A549 (cell line): ENCODE results near the gene SNTG2. TPM values are rescaled to one million over a fixed set of nuclear protein-coding genes. Genes with fewer than 3 reads are reported as not detected.

ENCODE experiments used
- ATAC-seq, 2 experiments: fragments of 200-7000 bp in 1 of 2; fragments of >200 bp in 1 of 2; cut with Nextera tagmentation in 1 of 2; cut with Tn5 transposase in 1 of 2; 3 replicates each; pipeline versions ENCODE4 v1.8.0 to v1.9.1; 2018 to 2020; ENCODE audit warnings: mild to moderate bottlenecking in 1 of 2, moderate library complexity in 1 of 2
- CTCF ChIA-PET: fragments of 300-600 bp; sonication (Branson Sonifier 250); formaldehyde crosslinking; extraction: SDS; loops from one replicate; lab custom pipeline; 2021; ENCODE audit warnings: antibody characterized with exemption, inconsistent platforms; lab: Yijun Ruan, JAX
- POLR2A ChIA-PET: fragments of 350-600 bp; formaldehyde crosslinking; extraction: SDS; loops from one replicate; lab custom pipeline; 2021; ENCODE audit warnings: antibody characterized with exemption, inconsistent platforms; lab: Yijun Ruan, JAX
- DNase-seq, 2 experiments: peaks; one replicate each; pipeline versions ENCODE4 v3.0.0 to v3.0.0-alpha.2; 2011 to 2016; ENCODE audit warnings: low read depth in 1 of 2, low spot score in 1 of 2
- FAIRE-seq: peaks from 2 replicates; lab custom pipeline; 2011; peaks lifted over from hg19 to GRCh38; lab: Jason Lieb, UNC
- H3K27ac ChIP-seq, 2 experiments: fragments of >200 bp; sonication (Bioruptor Twin); formaldehyde crosslinking; 3 replicates each; pipeline ENCODE4 v1.5.1; 2016 to 2017
- H3K4me1 ChIP-seq: fragments of >200 bp; sonication (Bioruptor Twin); formaldehyde crosslinking; 3 replicates; pipeline ENCODE4 v1.6.1; 2016
- H3K4me2 ChIP-seq: fragments of >200 bp; sonication (Bioruptor Twin); formaldehyde crosslinking; 3 replicates; pipeline ENCODE4 v1.6.1; 2016
- H3K4me3 ChIP-seq: fragments of >200 bp; sonication (Bioruptor Twin); formaldehyde crosslinking; 3 replicates; pipeline ENCODE4 v1.5.1; 2016
- H3K9me3 ChIP-seq: fragments of >200 bp; sonication (Bioruptor Twin); formaldehyde crosslinking; 3 replicates; pipeline ENCODE4 v1.6.1; 2016
- BHLHE40 ChIP-seq: IDR thresholded peaks from 2 replicates; pipeline ENCODE4 v1.6.1; 2012; ENCODE audit warnings: low read depth, low read length, inconsistent platforms
- CHD2 ChIP-seq: fragments of 150-350 bp; IDR thresholded peaks from 2 replicates; pipeline ENCODE4 v1.6.1; 2014; ENCODE audit warnings: low read length; ENCODE audit not compliant: partially characterized antibody
- GATA3 ChIP-seq: IDR thresholded peaks from 2 replicates; pipeline ENCODE4 v1.6.1; 2012; ENCODE audit warnings: borderline replicate concordance
- HDAC2 ChIP-seq: fragments of 200-600 bp; sonication (generic); IDR thresholded peaks from 2 replicates; pipeline ENCODE4 v1.6.1; 2016
- HOXB5 ChIP-seq: fragments of 250-450 bp; sonication (Bioruptor Pico); IDR thresholded peaks from 2 replicates; pipeline ENCODE4 v1.5.0; 2020; ENCODE audit warnings: mild to moderate bottlenecking, moderate library complexity
- JUNB ChIP-seq: fragments of >200 bp; sonication (Bioruptor Twin); formaldehyde crosslinking; IDR thresholded peaks from 2 replicates; pipeline ENCODE4 v1.6.1; 2016
- KDM1A ChIP-seq: fragments of 200-600 bp; sonication (generic); IDR thresholded peaks from 2 replicates; pipeline ENCODE4 v1.6.1; 2016; ENCODE audit warnings: low read depth, mild to moderate bottlenecking
- MAFK ChIP-seq: fragments of 450-650 bp; IDR thresholded peaks from 2 replicates; pipeline ENCODE4 v1.6.1; 2014; ENCODE audit not compliant: partially characterized antibody
- NFE2L2 ChIP-seq: fragments of 150-350 bp; conservative IDR thresholded peaks from 2 replicates; pipeline ENCODE4 v1.6.1; 2014; ENCODE audit warnings: low read length
- NR3C1 ChIP-seq: fragments of >200 bp; sonication (Bioruptor Twin); formaldehyde crosslinking; IDR thresholded peaks from 3 replicates; pipeline ENCODE4 v1.6.1; 2017
- POLR2A ChIP-seq: IDR thresholded peaks from 2 replicates; pipeline ENCODE4 v1.6.1; 2012; ENCODE audit warnings: mild to moderate bottlenecking, low read length
- RCOR1 ChIP-seq: fragments of 150-350 bp; IDR thresholded peaks from 2 replicates; pipeline ENCODE4 v1.6.1; 2014; ENCODE audit warnings: antibody characterized with exemption, low read length, low read depth
- RNF2 ChIP-seq: fragments of 200-600 bp; sonication (generic); IDR thresholded peaks from 2 replicates; pipeline ENCODE4 v1.6.1; 2016; ENCODE audit warnings: low read depth, mild to moderate bottlenecking, antibody characterized with exemption, moderate library complexity, borderline replicate concordance
- TFCP2L1 ChIP-seq: fragments of 250-450 bp; sonication (Bioruptor Pico); IDR thresholded peaks from 2 replicates; pipeline ENCODE4 v1.5.0; 2021; ENCODE audit warnings: mild to moderate bottlenecking
- TP53 ChIP-seq: fragments of 250-450 bp; sonication (Bioruptor Pico); IDR thresholded peaks from 2 replicates; pipeline ENCODE4 v1.5.0; 2021; ENCODE audit warnings: mild to moderate bottlenecking, moderate library complexity
- ZNF302 ChIP-seq: fragments of 250-450 bp; sonication (Bioruptor Pico); IDR thresholded peaks from 2 replicates; pipeline ENCODE4 v1.9.0; 2021; ENCODE audit warnings: inconsistent platforms, mild to moderate bottlenecking, moderate library complexity
- WGBS: methylation state at CpG from one replicate; pipeline ENCODE4 v1.1.6; 2017; ENCODE audit errors: missing lambda C conversion rate; 5-methylcytosine and 5-hydroxymethylcytosine counted together
- polyA plus RNA-seq, 4 experiments: library from polyadenylated mRNA; depleted of rRNA in 3 of 4; stranded (reverse); fragments of >200 nt; fragmentation: RNase III in 1 of 4; extraction: RNeasy Plus Mini Kit Qiagen cat#74134 plus additional on column Dnase treatment in 1 of 4; gene quantifications; 2 replicates in 3 of 4; 3 replicates in 1 of 4; pipeline ENCODE4 v1.2.3, GENCODE V29; 2011 to 2017
- TF ChIP-seq, protein P1 (sequence below): fragments of 450-650 bp; IDR thresholded peaks from 2 replicates; pipeline ENCODE4 v1.6.1; 2014; ENCODE audit warnings: antibody characterized with exemption
- TF ChIP-seq, protein P2 (sequence below): fragments of 150-350 bp; IDR thresholded peaks from 2 replicates; pipeline ENCODE4 v1.6.1; 2014; ENCODE audit warnings: low read depth, mild to moderate bottlenecking, low read length
- TF ChIP-seq, protein P3 (sequence below): fragments of >200 bp; sonication (Bioruptor Twin); formaldehyde crosslinking; IDR thresholded peaks from 3 replicates; pipeline ENCODE4 v1.6.1; 2016
- TF ChIP-seq, protein P4 (sequence below): IDR thresholded peaks from 2 replicates; pipeline ENCODE4 v1.6.1; 2012
- TF ChIP-seq, protein P5 (sequence below): fragments of >200 bp; sonication (Bioruptor Twin); formaldehyde crosslinking; IDR thresholded peaks from 3 replicates; pipeline ENCODE4 v1.5.1; 2016
- TF ChIP-seq, protein P6 (sequence below): fragments of >200 bp; sonication (Bioruptor Twin); formaldehyde crosslinking; IDR thresholded peaks from 2 replicates; pipeline ENCODE4 v1.6.1; 2016
- TF ChIP-seq, protein P7 (sequence below): IDR thresholded peaks from 2 replicates; pipeline ENCODE4 v1.6.1; 2012; ENCODE audit warnings: low read depth, borderline replicate concordance

SNTG2 gene
- polyA plus RNA-seq, 2 of the 4 experiments (the other 2 are of a cell fraction): not detected

DNA sequence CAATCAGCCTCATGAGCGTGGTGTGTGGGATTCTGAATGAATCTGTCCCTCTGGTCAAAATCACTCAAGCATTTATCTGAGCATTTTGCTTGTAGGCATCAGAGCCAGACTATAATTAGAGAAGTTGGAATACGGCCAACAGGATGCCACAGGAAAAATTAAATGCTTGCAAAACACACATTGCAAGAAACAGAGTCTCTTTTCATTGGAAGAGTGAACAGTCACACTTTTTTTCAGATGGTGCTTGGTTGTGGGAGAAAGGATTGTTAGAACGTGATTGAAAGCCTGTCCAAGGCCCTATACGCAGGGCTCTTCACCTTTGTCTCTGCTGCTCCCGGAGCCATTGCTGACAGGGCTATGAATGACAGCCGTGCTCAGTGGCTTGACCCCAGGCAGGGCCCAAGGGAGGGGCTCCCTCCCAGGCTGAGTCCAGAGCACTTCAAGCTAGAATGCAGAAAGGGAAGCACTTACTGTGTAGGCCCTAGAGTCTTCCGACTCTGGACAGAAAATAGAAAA is 59.8 kb downstream of the SNTG2 start (continued):
- TF ChIP-seq, protein P1, sequence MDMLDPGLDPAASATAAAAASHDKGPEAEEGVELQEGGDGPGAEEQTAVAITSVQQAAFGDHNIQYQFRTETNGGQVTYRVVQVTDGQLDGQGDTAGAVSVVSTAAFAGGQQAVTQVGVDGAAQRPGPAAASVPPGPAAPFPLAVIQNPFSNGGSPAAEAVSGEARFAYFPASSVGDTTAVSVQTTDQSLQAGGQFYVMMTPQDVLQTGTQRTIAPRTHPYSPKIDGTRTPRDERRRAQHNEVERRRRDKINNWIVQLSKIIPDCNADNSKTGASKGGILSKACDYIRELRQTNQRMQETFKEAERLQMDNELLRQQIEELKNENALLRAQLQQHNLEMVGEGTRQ: no peak

DNA sequence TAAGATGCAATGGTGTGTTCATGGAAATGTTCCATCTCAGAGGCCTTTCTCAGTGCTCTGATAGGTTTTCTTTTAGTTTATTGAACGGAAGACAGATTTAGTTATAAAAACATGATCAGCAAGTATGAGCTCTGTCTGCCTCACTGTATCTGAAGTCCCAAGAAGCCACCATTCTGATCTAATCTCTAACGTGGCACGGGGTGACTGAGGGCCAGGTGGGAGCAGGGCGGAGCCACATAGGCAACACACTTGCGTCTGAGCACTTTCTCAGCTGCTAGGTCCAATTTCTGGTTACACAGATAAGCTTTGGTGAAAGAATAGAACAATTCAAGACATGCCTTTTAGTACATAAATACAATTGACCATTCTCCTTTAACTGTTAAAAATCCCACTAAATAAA is 60.4 kb downstream of the SNTG2 start:
- no peak overlapping the region for H3K4me2 ChIP-seq
- FAIRE-seq: no peak
- POLR2A ChIA-PET: no interaction called here
- no peak for TF ChIP-seq CHD2
- TF ChIP-seq RNF2: no peak
- TF ChIP-seq ZNF302 (CRISPR knock-in tag): no peak
- no peak for TF ChIP-seq NR3C1
- no peak for TF ChIP-seq TP53 (CRISPR knock-in tag)
- TF ChIP-seq HDAC2: no peak
- TF ChIP-seq, protein P2, sequence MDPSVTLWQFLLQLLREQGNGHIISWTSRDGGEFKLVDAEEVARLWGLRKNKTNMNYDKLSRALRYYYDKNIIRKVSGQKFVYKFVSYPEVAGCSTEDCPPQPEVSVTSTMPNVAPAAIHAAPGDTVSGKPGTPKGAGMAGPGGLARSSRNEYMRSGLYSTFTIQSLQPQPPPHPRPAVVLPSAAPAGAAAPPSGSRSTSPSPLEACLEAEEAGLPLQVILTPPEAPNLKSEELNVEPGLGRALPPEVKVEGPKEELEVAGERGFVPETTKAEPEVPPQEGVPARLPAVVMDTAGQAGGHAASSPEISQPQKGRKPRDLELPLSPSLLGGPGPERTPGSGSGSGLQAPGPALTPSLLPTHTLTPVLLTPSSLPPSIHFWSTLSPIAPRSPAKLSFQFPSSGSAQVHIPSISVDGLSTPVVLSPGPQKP: no peak
- TF ChIP-seq, protein P3, sequence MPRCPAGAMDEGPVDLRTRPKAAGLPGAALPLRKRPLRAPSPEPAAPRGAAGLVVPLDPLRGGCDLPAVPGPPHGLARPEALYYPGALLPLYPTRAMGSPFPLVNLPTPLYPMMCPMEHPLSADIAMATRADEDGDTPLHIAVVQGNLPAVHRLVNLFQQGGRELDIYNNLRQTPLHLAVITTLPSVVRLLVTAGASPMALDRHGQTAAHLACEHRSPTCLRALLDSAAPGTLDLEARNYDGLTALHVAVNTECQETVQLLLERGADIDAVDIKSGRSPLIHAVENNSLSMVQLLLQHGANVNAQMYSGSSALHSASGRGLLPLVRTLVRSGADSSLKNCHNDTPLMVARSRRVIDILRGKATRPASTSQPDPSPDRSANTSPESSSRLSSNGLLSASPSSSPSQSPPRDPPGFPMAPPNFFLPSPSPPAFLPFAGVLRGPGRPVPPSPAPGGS: no peak
- TF ChIP-seq, protein P4, sequence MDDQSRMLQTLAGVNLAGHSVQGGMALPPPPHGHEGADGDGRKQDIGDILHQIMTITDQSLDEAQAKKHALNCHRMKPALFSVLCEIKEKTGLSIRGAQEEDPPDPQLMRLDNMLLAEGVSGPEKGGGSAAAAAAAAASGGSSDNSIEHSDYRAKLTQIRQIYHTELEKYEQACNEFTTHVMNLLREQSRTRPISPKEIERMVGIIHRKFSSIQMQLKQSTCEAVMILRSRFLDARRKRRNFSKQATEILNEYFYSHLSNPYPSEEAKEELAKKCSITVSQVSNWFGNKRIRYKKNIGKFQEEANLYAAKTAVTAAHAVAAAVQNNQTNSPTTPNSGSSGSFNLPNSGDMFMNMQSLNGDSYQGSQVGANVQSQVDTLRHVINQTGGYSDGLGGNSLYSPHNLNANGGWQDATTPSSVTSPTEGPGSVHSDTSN: no peak
- no peak for TF ChIP-seq RCOR1
- no peak for TF ChIP-seq POLR2A
- TF ChIP-seq NFE2L2: no peak
- TF ChIP-seq, all 56 proteins: peak for 0
- no peak for ATAC-seq
- Histone ChIP-seq H3K4me3 (no peak overlapping the region), H3K9me3 (no peaks in the 10 kb centered on the region), H3K4me1 (no peaks in the 10 kb centered on the region), H3K27ac (no peak overlapping the region)
- DNase-seq: no peak
- CTCF ChIA-PET: no interaction called here
- 7% methylated on average over 5 of the region's 5 CpGs for WGBS

DNA sequence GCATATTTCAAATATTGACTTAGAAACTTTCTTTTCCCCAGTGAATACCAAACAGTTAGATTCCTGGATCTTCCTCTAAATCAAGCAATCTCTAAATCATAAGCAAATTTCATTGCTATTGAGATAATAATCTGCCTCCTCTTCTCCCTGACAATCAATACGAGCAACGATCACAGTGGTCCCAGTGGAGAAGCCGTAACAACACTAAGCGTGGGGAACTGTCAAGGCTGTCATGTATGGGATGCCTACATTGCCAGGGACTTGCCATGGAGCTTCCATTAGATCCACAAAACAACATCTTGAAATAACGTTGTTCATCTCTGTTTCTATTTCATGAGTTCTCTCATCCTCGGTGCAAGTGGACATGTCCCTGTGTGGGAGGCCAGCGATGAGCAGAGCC is 61.3 kb downstream of the SNTG2 start:
- DNase-seq (no peak), FAIRE-seq (no peak), ATAC-seq (no peak)
- ChIA-PET POLR2A (no interaction called here), CTCF (no interaction called here)
- WGBS: 40% methylated on average over 7 of the region's 7 CpGs
- Histone ChIP-seq H3K27ac (no peak overlapping the region), H3K4me2 (no peak overlapping the region), H3K4me3 (no peak overlapping the region), H3K4me1 (no peaks in the 10 kb centered on the region), H3K9me3 (no peaks in the 10 kb centered on the region)
- TF ChIP-seq, protein P5, sequence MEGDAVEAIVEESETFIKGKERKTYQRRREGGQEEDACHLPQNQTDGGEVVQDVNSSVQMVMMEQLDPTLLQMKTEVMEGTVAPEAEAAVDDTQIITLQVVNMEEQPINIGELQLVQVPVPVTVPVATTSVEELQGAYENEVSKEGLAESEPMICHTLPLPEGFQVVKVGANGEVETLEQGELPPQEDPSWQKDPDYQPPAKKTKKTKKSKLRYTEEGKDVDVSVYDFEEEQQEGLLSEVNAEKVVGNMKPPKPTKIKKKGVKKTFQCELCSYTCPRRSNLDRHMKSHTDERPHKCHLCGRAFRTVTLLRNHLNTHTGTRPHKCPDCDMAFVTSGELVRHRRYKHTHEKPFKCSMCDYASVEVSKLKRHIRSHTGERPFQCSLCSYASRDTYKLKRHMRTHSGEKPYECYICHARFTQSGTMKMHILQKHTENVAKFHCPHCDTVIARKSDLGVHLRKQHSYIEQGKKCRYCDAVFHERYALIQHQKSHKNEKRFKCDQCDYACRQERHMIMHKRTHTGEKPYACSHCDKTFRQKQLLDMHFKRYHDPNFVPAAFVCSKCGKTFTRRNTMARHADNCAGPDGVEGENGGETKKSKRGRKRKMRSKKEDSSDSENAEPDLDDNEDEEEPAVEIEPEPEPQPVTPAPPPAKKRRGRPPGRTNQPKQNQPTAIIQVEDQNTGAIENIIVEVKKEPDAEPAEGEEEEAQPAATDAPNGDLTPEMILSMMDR: no peak
- TF ChIP-seq RCOR1 (no peak), KDM1A (no peak), MAFK (no peak), BHLHE40 (no peak), JUNB (no peak), TFCP2L1 (CRISPR knock-in tag) (no peak), HOXB5 (CRISPR knock-in tag) (no peak), GATA3 (no peak)
- TF ChIP-seq, protein P6, sequence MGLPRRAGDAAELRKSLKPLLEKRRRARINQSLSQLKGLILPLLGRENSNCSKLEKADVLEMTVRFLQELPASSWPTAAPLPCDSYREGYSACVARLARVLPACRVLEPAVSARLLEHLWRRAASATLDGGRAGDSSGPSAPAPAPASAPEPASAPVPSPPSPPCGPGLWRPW: no peak
- TF ChIP-seq, protein P7, sequence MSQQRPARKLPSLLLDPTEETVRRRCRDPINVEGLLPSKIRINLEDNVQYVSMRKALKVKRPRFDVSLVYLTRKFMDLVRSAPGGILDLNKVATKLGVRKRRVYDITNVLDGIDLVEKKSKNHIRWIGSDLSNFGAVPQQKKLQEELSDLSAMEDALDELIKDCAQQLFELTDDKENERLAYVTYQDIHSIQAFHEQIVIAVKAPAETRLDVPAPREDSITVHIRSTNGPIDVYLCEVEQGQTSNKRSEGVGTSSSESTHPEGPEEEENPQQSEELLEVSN: no peak
